SK-MEL-5 (cell line): ENCODE measurements around the gene FMNL3. TPM values are rescaled to one million over a fixed set of nuclear protein-coding genes. Genes with fewer than 3 reads are reported as not detected.

ENCODE experiments used
- DNase-seq: peaks from one replicate; pipeline ENCODE4 v3.0.0-alpha.2; 2016; ENCODE audit warnings: low read depth, low spot score
- in situ Hi-C: cut with HindIII; loops from 2 replicates; pipeline ENCODE4 v1.10.0; 2016; ENCODE audit warnings: low sequenced_read_pairs, high pct_unique_total_duplicates, low pct_unique_long_range_greater_than_20kb
- total RNA-seq: library from RNA; depleted of rRNA; stranded (reverse); fragments of >200 nt; shearing (Covaris generic); gene quantifications from 2 replicates; pipeline ENCODE4 v1.2.3, GENCODE V29; 2014

The FMNL3 gene
- total RNA-seq, 1 experiment from 2014 or later = 14.5 TPM

- in situ Hi-C loops = no loop called here
- no peak for DNase-seq
These were observed 18.0 kb downstream of the FMNL3 start for GRCh38 chr12:49689237-49689636.

GRCh38 chr12:49687941-49688340 is 19.3 kb downstream of the FMNL3 start:
- in situ Hi-C loops = no loop called here
- DNase-seq = no peak

- in situ Hi-C loops = no loop called here
- DNase-seq = no peak
These were observed 22.8 kb downstream of the FMNL3 start for GRCh38 chr12:49684310-49684854.

- DNase-seq = no peak
- in situ Hi-C loops = no loop called here
These were observed 23.5 kb downstream of the FMNL3 start for GRCh38 chr12:49683599-49684309.

- in situ Hi-C loops = no loop called here
- DNase-seq = no peak
These were observed 27.1 kb downstream of the FMNL3 start for GRCh38 chr12:49680075-49680474.

- DNase-seq = no peak
- in situ Hi-C loops = no loop called here
These were observed 28.5 kb downstream of the FMNL3 start for GRCh38 chr12:49678711-49679110.

GRCh38 chr12:49675137-49675536 is 32.1 kb downstream of the FMNL3 start:
- in situ Hi-C loops = no loop called here
- DNase-seq = no peak

- in situ Hi-C loops = no loop called here
- DNase-seq = peak; percentile 50
These were observed 32.8 kb downstream of the FMNL3 start for GRCh38 chr12:49674318-49674981.

GRCh38 chr12:49673446-49674317 is 33.5 kb downstream of the FMNL3 start:
- in situ Hi-C loops = no loop called here
- no peak for DNase-seq

GRCh38 chr12:49672301-49673217 is 34.6 kb downstream of the FMNL3 start:
- DNase-seq = no peak
- in situ Hi-C loops = no loop called here

- in situ Hi-C loops = no loop called here
- no peak for DNase-seq
These were observed 36.0 kb downstream of the FMNL3 start for GRCh38 chr12:49671031-49671765.

- in situ Hi-C loops = no loop called here
- DNase-seq = no peak
These were observed 37.4 kb downstream of the FMNL3 start for GRCh38 chr12:49669796-49670195.

GRCh38 chr12:49667325-49668090 is 39.7 kb downstream of the FMNL3 start:
- in situ Hi-C loops = no loop called here
- no peak for DNase-seq

GRCh38 chr12:49666176-49666575 is 41.0 kb downstream of the FMNL3 start:
- in situ Hi-C loops = no loop called here
- DNase-seq = no peak

GRCh38 chr12:49665384-49665783 is 41.8 kb downstream of the FMNL3 start:
- in situ Hi-C loops = no loop called here
- no peak for DNase-seq
